ENCODE measurements around the gene SLC35A3. TPM values are rescaled to one million over a fixed set of nuclear protein-coding genes. Genes with fewer than 3 reads are reported as not detected.
"Not testable (repeated sequence)": the region's sequence is repeated elsewhere in the genome, so short reads cannot be mapped to it uniquely, and the experiment has no call there.

SLC35A3 gene
- total and polyA plus RNA-seq, 10 donors, result 7.2 to 26.5 (median 22.0) TPM

GRCh38 chr1:100045206-100045605, 75.4 kb downstream of the SLC35A3 start:
- WGBS, 5 donors, result 69 to 92% (median 91%) methylated on average over 5 of the region's 5 CpGs
- DNase-seq, result no peak
- H3K9me3 ChIP-seq, result no peaks in the 10 kb centered on the region
- H3K27ac ChIP-seq, result no peak overlapping the region
- H3K4me1 ChIP-seq, result peaks cover 32 to 100% (median 78%) of the 10 kb centered on the region in 6 donors
- TF ChIP-seq POLR2AphosphoS5 (IDR thresholded peaks at IDR 0.05), result no peak
- TF ChIP-seq POLR2A (IDR thresholded peaks at IDR 0.05), result no peak
- TF ChIP-seq, protein P1, sequence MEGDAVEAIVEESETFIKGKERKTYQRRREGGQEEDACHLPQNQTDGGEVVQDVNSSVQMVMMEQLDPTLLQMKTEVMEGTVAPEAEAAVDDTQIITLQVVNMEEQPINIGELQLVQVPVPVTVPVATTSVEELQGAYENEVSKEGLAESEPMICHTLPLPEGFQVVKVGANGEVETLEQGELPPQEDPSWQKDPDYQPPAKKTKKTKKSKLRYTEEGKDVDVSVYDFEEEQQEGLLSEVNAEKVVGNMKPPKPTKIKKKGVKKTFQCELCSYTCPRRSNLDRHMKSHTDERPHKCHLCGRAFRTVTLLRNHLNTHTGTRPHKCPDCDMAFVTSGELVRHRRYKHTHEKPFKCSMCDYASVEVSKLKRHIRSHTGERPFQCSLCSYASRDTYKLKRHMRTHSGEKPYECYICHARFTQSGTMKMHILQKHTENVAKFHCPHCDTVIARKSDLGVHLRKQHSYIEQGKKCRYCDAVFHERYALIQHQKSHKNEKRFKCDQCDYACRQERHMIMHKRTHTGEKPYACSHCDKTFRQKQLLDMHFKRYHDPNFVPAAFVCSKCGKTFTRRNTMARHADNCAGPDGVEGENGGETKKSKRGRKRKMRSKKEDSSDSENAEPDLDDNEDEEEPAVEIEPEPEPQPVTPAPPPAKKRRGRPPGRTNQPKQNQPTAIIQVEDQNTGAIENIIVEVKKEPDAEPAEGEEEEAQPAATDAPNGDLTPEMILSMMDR (IDR thresholded peaks at IDR 0.05 in 8 of 11, conservative IDR thresholded peaks at IDR 0.05 in 3 of 11), result no peak
- intact Hi-C loops (cut with DNase I; ENCODE audit: low total_unique reads), result no loop called here
- H3K27me3 ChIP-seq (replicated peaks in 1 of 7), result no peaks in the 10 kb centered on the region
- H3K4me3 ChIP-seq, result no peak overlapping the region
- H3K36me3 ChIP-seq, result peaks cover 0 to 9% (median 0%) of the 10 kb centered on the region in 6 donors

GRCh38 chr1:100047235-100047708, 77.5 kb downstream of the SLC35A3 start:
- Histone ChIP-seq H3K4me3 (peak overlapping the region in 1 of 8 donors; percentile 9), H3K4me1 (peaks cover 18 to 100% (median 65%) of the 10 kb centered on the region in 6 donors), H3K36me3 (peaks cover 0 to 20% (median 0%) of the 10 kb centered on the region in 6 donors), H3K27ac (peak overlapping the region in 7 of 8 donors; percentile 12 to 67 (median 37))
- TF ChIP-seq POLR2AphosphoS5 (IDR thresholded peaks at IDR 0.05), result peak in 2 of 3 donors; percentile 12
- intact Hi-C loops (cut with DNase I; ENCODE audit: low total_unique reads); H3K27me3 ChIP-seq (replicated peaks in 1 of 7); H3K9me3 ChIP-seq; DNase-seq: not testable (repeated sequence)
- 62 to 92% (median 74%) methylated on average over 11 of the region's 11 CpGs for WGBS, 5 donors

GRCh38 chr1:100050139-100050538, 80.3 kb downstream of the SLC35A3 start:
- peaks cover 0 to 27% (median 7%) of the 10 kb centered on the region in 6 donors for H3K36me3 ChIP-seq
- no peak for DNase-seq
- H3K27ac ChIP-seq, result peak overlapping the region in 1 of 8 donors; percentile 22
- 68 to 82% (median 81%) methylated on average over 4 of the region's 4 CpGs for WGBS, 5 donors
- peaks cover 18 to 88% (median 58%) of the 10 kb centered on the region in 6 donors for H3K4me1 ChIP-seq
- H3K27me3 ChIP-seq (replicated peaks in 1 of 7), result no peaks in the 10 kb centered on the region
- TF ChIP-seq, protein P1 (IDR thresholded peaks at IDR 0.05 in 8 of 11, conservative IDR thresholded peaks at IDR 0.05 in 3 of 11), result no peak
- TF ChIP-seq POLR2A (IDR thresholded peaks at IDR 0.05) (no peak), POLR2AphosphoS5 (IDR thresholded peaks at IDR 0.05) (no peak)
- H3K4me3 ChIP-seq, result no peak overlapping the region
- H3K9me3 ChIP-seq, result no peaks in the 10 kb centered on the region
- intact Hi-C loops (cut with DNase I; ENCODE audit: low total_unique reads), result no loop called here

GRCh38 chr1:100051401-100051800, 81.6 kb downstream of the SLC35A3 start:
- WGBS, 5 donors, result 46 to 74% (median 59%) methylated on average over 4 of the region's 4 CpGs
- intact Hi-C loops (cut with DNase I; ENCODE audit: low total_unique reads), result no loop called here
- H3K27ac ChIP-seq, result peak overlapping the region in 4 of 8 donors; percentile 7 to 62 (median 50)

More at GRCh38 chr1:100051401-100051800, 81.6 kb downstream of the SLC35A3 start:
- Histone ChIP-seq H3K9me3 (no peaks in the 10 kb centered on the region), H3K4me3 (no peak overlapping the region), H3K27me3 (replicated peaks in 1 of 7) (no peaks in the 10 kb centered on the region), H3K4me1 (peaks cover 16 to 75% (median 48%) of the 10 kb centered on the region in 6 donors), H3K36me3 (peaks cover 0 to 38% (median 9%) of the 10 kb centered on the region in 6 donors)
- DNase-seq, result no peak
- TF ChIP-seq, protein P1 (IDR thresholded peaks at IDR 0.05 in 8 of 11, conservative IDR thresholded peaks at IDR 0.05 in 3 of 11), result no peak
- TF ChIP-seq POLR2A (IDR thresholded peaks at IDR 0.05) (no peak), POLR2AphosphoS5 (IDR thresholded peaks at IDR 0.05) (no peak)
